Activated CD4-positive, CD25-positive, alpha-beta regulatory T cell treated with anti-CD3 and anti-CD28 coated beads, Interleukin-2, amount 50 U/mL, for 72 hours (primary cell): ENCODE data around the gene MLLT3.
"Not testable (repeated sequence)": the region's sequence is repeated elsewhere in the genome, so short reads cannot be mapped to it uniquely, and the experiment has no call there.

Source experiments
- DNase-seq: peaks from one replicate; pipeline ENCODE4 v3.0.0; 2021

The MLLT3 gene

GRCh38 chr9:20593537-20593936, 28.8 kb downstream of the MLLT3 start:
- DNase-seq: no peak

GRCh38 chr9:20593105-20593504, 29.2 kb downstream of the MLLT3 start:
- no peak for DNase-seq

- DNase-seq: no peak
Observed at GRCh38 chr9:20592673-20593072, 29.6 kb downstream of the MLLT3 start.

DNA sequence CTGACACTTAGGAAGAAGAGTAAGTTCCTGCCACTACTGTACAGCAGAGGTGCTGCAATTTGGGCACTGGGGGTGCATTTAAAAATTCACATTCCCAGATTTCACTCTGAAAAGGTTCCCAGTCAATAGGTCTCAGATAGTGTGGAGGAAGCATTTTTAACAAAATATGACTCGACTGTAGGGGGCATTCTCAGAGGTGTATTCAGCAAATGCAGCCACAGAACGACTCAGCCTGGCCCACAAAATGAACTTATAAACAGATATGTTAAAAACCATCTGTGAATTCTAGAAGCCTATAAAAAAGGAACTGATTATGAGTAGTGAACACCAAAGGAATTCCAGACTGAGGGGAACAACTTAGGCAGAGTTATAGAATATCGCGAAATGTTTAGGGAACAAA, 31.1 kb downstream of the MLLT3 start:
- DNase-seq: no peak

GRCh38 chr9:20584968-20585643, 37.2 kb downstream of the MLLT3 start:
- no peak for DNase-seq

DNA sequence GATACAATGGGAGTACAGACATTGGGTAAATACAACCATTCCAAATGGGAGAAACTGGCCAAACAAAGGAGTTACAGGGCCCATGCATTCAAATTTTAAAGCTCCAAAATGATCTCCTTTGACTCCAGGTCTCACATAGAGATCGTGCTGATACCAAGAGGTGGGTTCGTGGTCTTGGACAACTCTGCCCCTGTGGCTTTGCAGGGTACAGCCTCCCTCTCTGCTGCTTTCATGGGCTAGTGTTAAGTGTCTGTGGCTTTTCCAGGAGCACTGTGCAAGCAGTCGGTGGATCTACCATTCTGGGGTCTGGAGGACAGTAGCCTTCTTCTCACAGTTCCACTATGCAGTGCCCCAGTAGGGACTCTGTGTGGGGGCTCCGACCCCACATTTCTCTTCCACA, 39.2 kb downstream of the MLLT3 start:
- DNase-seq: not testable (repeated sequence)

- no peak for DNase-seq
Observed at GRCh38 chr9:20582150-20582549, 40.1 kb downstream of the MLLT3 start.

- DNase-seq: no peak
Observed at GRCh38 chr9:20580673-20581072, 41.6 kb downstream of the MLLT3 start.

DNA sequence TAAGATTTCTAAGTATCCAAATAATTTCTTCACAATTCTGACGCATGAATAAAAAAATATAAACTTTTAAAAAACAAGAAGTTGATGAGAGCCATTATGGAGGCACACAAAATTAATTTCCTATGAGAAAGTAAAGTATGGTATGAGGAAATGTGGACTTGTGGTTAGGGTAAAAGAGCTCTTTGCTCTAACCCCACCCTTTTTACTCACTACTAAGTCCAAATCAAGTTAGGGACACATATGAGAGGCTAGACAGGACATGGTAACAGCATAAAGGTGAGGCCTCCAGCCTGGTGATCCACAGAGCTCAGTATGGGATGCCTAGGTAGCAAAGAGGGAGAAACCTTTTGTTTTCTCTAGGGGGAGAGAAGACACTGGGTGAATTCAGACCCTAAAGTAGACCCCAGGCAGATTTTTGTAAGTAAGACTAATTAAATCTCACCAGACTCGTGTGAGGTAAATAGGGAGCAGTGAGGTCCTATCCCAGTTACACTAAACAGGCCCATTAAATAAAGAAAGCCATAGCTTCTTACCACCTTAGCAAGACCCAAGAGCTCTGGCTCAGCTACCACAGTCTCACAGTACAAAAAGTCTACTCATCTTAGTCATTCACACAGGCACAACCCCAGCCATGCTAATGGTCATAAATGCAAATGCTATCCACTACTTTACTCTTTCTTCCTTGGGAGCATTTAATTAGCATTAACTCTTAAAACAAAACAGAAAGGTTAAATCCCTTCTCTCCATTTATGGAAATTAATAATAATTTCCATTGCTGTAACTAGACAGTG, 42.6 kb downstream of the MLLT3 start:
- no peak for DNase-seq

DNA sequence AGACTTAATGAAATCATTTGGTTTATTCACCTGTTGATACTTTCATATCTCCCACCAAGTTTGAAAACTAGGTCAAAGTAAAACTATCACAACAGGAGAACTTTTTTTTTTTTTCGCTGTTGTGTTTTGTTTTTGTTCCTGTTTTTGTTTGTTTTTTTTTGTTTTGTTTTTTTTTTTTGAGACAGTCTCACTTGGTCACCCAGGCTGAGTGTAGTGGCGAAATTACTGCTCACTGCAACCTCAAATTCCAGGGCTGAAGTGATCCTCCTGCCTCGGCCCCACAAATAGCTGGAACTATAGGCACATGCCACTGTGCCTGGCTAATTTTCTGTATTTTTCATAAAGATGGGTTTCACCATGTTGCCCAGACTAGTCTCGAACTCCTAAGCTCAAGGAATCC, 49.3 kb downstream of the MLLT3 start:
- DNase-seq: no peak

- no peak for DNase-seq
Observed at GRCh38 chr9:20570756-20571155, 51.5 kb downstream of the MLLT3 start.

- DNase-seq: no peak
Observed at GRCh38 chr9:20570087-20570486, 52.2 kb downstream of the MLLT3 start.

- no peak for DNase-seq
Observed at GRCh38 chr9:20569525-20569924, 52.8 kb downstream of the MLLT3 start.

GRCh38 chr9:20568400-20568799, 53.9 kb downstream of the MLLT3 start:
- no peak for DNase-seq

- no peak for DNase-seq
Observed at GRCh38 chr9:20566401-20566800, 55.9 kb downstream of the MLLT3 start.

- DNase-seq: no peak
Observed at GRCh38 chr9:20564650-20565049, 57.6 kb downstream of the MLLT3 start.

- no peak for DNase-seq
Observed at GRCh38 chr9:20563917-20564316, 58.4 kb downstream of the MLLT3 start.

- DNase-seq: no peak
Observed at GRCh38 chr9:20562051-20562450, 60.2 kb downstream of the MLLT3 start.

GRCh38 chr9:20561531-20561930, 60.8 kb downstream of the MLLT3 start:
- DNase-seq: no peak

- DNase-seq: no peak
Observed at GRCh38 chr9:20559231-20559890, 62.9 kb downstream of the MLLT3 start.

- DNase-seq: no peak
Observed at GRCh38 chr9:20558566-20559016, 63.7 kb downstream of the MLLT3 start.

DNA sequence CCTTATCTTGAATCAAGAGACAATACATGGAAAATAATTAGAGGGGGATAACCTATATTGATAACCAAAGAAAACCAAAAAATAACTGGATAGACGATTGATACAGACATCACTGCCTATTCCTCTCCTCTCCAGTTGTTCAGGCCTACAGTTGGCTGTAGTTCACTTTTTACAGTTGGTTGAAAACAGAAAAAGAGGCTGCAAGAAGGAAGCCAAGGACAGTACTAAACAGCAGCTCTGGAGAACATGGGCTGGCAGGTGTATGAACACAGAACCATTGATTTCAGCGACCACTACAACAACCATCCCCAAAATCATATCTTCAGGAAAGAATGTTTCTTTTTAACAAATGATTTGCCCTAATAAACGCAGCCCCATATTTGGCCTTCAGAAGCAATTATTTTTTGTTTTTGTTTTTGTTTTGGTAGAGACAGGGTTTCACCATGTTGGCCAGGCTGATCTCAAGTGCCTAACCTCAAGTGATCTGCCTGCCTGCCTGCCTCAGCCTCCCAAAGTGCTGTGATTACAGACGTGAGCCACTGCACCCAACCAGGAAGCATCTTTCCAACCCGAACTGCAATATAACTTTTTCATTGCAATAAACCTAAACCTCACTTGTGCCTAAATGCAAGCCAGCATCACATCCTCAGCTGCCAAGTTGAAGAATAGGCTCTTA, 64.3 kb downstream of the MLLT3 start:
- DNase-seq: no peak

GRCh38 chr9:20557285-20557684, 65.0 kb downstream of the MLLT3 start:
- no peak for DNase-seq
